ENCODE measurements around the gene C3orf18.

The C3orf18 gene

GRCh38 chr3:50577348-50577747, 9.8 kb upstream of the C3orf18 start:
- DNase-seq, result no peak

DNA sequence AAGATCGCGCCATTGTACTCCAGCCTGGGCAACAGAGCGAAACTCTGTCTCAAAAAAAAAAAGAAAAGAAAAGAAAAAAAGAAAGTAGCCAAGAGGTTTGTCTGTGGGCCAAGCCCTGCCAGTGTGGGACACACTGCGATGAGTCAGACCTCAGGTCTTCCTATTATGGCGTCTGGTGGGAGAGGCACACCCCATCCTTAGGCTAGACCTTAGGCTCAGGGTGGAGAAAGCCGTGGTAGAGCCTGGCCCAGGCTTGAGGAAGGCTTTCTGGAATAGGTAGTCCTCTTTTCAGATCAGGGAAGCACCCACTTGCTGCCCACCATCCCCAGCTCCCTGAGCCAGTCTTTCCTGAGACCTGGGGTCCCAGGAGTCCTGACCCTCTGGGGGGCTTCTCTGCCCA, 7.8 kb upstream of the C3orf18 start:
- DNase-seq, result no peak

DNA sequence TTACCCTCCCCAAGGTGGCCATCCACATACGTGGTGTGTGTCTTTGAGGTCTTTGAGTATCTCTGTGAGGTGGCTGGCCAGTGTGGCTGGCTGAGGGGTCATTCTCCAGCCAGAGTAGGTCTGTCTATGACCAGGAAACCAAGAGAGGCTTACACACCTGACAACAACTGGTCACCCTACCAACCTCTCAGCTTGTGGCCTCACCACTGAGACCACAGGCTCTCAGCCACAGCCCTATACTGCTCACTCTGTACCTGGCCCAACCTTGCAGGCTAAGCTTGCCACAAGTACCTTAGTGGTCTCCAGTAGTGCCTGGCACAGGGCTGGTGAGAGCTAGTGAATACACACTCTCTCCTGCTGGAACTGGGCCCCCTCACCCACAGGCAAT, 6.9 kb upstream of the C3orf18 start:
- DNase-seq, result no peak

DNA sequence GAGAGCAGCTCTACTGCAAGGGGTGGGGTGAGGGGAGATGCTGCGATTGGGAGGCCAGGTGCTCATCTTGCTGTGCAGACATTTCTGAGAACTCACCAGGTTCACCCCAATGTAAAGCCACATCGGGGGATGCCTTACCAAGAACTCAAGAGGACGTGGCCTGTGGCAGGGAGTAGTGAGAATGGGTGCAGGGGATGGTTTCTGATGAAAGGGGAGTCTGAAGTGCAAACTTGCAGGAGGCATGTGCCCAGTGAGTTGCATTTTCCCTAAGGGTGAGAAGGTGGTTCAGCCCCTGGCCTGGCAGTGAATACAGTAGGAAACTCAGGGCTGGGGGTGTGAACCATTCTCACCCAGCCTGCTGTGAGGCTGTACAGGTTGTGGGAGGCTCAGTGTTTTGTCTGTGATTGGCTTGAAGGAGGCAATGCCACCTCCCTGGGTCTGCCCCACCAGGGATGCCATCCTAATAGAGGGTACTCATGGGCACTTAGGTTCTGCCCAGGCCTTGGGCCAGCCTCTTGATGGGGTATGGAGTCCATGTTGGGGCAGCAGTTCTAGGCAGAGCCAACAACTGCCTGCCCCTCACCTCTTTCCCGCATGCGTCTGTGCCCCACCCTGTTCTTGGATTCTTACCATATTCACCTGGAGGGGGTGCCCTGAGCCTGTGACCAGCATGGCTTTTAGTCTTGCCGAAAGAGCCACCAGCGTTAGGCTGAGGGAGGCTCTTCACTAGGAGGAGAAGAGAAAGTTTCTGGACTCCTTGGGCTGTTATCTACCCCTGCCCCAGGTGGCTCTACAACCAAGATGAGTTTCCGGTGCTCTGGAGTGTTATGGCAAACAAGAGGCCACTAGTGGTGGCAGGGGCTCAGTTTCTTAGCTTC, 6.3 kb upstream of the C3orf18 start:
- DNase-seq, result no peak

DNA sequence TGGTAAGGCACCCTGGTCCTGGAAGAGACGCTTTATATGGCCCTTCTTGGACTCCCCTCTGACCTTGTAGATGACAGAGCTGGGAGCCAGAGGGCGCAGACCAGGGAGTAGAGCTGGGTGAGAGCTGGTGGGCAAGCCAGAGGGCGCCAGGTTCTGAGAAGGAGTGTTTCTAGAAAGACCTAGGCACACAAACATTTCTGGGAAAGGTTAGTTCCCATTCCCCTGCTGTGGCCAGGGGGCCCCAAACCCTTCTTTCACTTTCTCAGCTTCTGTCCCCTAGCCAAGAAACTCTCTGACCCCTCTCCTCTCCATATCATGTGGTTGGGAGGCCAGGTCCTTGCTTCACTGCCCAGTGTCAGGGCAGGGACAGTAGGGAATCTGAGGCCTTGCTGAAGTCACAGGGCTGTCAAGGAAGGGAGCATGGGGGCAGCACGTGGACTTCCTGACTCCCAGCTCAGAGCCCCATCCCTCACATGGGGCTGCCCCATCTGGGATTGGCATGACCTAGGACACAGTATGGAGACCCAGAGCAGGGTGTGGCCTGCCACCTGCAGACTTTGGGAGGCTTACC, 5.3 kb upstream of the C3orf18 start:
- DNase-seq, result no peak

DNA sequence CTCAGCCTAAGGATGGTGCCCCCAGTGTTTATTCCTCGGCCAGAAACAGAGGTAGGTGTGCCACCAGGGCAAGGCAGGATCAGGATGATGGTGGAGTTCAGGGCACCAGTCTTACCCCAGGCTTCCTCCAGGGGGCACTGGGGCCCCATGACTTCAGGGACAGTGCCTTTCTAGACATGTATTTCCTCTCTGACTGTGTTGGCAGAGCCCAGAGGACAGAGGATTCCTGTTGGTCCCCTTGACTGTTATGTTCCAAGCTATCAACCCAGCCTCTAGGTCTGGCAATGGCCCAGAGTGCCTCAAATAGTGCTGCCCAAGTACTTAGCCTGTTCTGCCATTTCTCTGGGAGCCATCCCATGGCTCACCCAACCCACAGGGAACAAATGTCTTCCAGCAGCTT, 4.6 kb upstream of the C3orf18 start:
- DNase-seq, result peak; percentile 74

GRCh38 chr3:50571486-50571885, 3.9 kb upstream of the C3orf18 start:
- no peak for DNase-seq

DNA sequence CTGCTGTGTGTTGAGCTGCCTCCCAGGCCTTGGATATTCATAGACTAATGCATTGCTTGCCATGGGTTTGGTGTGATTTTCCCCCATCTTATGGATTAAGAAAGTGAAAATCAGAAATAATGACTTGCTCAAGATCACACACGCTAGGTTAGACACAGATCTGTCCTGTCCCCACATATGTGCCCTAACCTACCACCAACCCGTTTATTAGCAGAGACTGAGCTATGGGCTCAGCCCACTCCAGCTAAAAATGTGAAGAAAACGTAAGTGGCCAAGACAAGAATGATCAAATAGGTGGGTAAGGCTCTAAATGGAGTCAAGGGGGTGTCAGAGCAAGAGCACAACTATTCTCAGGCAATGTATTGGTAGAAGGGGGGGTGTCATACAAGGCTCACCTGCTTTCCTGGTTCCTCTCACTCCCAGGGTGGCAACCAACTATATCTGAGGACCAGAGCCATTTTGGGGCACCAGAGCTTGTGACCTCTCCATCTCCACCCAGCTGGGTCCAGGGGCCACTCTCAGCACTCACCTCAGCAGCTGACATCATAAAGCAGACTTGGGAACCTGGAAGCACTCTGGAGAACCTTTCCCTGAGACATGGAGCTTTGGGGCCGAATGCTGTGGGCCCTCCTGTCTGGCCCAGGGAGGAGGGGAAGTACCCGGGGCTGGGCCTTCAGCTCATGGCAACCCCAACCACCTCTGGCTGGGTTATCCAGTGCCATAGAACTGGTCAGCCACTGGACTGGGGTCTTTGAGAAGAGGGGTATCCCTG, 3.1 kb upstream of the C3orf18 start:
- no peak for DNase-seq

- DNase-seq, result peak; percentile 87
Measured at GRCh38 chr3:50568947-50569749, 1.6 kb upstream of the C3orf18 start, which contains the start of gene HEMK1. Gene HEMK1, plus strand, starts transcription at chr3:50569522. Its CDS starts 1,583 bp downstream, at chr3:50571105.

- DNase-seq, result no peak
Measured at GRCh38 chr3:50567011-50567385, 549 bp downstream of the C3orf18 start.

GRCh38 chr3:50564321-50564720, 3.2 kb downstream of the C3orf18 start:
- no peak for DNase-seq

GRCh38 chr3:50563867-50564266, 3.7 kb downstream of the C3orf18 start:
- DNase-seq, result no peak

- no peak for DNase-seq
Measured at GRCh38 chr3:50562861-50563260, 4.7 kb downstream of the C3orf18 start.

- no peak for DNase-seq
Measured at GRCh38 chr3:50559702-50560101, 7.8 kb downstream of the C3orf18 start.

DNA sequence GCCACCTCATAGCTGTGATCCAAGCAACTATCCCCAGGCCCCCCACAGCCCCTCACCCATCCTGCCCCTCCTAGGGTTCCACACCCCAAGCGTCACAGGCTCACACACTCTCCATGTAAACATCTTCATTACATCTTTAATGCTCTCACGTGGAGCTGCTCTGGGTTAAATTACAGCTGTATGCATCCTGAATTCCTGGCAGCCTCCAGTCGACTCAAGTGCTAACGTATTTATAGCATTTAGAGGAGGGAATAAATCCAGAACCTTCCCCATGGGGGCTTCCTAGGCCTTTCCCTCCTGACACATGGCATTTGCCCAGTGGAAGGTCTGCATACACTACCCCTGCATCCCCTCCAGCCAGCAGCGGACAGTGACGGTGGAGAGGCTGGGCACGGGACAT, 9.6 kb downstream of the C3orf18 start:
- DNase-seq, result no peak

GRCh38 chr3:50557106-50557505, 10.4 kb downstream of the C3orf18 start:
- no peak for DNase-seq

DNA sequence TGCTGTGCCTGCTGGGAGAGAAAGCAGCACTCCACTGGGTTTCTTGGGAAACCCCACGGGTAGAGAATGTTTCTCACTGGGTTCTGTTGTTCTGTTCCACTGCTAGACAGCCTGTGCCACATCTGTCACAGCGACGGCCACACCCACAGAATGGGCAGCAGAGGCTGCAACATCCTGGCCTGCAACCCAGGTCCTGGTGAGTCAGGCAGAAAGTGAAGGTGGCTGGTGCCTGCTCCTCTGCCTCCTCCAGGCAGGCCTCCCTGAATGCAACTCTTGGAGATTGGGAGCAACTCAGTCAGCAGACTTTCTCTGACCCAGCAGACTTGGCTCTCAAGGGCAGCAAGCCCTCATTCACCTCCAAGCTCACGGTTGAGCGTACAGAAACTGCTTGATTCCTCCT, 13.0 kb downstream of the C3orf18 start:
- no peak for DNase-seq

DNA sequence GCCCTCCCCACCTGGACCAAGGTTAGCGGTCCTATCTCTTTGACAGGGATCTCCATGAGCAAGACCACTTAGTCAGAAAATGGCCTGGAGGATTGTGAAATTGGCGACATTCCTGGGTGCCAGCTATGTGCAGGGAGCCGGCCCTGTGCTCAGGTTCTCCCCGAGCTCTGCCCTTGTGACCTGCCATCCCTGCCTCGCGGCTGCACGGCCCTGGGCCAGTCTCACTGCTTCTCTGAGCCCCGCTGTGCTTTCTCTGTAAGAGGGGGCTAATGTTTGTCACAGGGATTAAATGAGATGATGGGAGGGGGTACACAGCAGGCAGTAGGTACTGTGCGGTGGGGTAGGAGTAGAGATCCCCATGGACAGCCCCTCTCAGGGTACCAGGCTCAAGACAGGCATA, 14.9 kb downstream of the C3orf18 start:
- no peak for DNase-seq

DNA sequence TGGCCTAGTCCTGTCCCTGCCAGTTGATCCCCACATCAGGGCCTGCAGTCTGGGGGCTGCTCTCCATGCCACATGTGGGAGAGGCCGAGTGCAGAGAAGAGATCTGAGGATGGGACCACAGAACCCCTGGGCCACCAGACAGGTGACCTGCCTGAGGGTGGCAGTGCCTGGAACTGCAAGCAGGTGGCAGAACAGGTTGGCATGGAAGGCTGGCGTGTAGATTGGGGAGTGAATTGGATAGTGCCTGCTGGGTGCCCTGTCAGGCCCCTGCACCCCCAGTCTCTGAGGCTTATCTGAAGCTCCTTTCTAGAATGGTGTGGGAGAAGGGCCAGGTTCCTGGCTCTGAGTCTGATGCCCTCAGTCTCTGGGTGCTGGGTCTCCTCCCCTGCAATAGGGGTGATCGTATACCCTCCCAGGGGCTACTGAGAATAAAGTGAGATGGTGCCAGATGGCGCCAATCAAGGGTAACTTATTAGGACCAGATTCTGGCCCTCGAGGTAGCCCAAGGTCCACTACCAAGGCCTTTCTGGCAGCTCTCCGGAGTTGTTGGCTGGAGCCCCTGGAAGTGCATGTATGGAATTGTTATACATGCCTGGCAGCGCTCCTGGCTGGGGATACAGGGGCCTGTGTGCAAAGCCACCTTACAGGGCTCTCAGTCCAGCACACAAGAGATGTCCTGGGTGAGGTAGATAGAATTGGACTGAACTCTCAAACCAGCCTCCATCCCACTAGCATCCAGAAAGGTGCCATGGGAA, 15.7 kb downstream of the C3orf18 start:
- no peak for DNase-seq

GRCh38 chr3:50551054-50551659, 16.4 kb downstream of the C3orf18 start:
- DNase-seq, result no peak

DNA sequence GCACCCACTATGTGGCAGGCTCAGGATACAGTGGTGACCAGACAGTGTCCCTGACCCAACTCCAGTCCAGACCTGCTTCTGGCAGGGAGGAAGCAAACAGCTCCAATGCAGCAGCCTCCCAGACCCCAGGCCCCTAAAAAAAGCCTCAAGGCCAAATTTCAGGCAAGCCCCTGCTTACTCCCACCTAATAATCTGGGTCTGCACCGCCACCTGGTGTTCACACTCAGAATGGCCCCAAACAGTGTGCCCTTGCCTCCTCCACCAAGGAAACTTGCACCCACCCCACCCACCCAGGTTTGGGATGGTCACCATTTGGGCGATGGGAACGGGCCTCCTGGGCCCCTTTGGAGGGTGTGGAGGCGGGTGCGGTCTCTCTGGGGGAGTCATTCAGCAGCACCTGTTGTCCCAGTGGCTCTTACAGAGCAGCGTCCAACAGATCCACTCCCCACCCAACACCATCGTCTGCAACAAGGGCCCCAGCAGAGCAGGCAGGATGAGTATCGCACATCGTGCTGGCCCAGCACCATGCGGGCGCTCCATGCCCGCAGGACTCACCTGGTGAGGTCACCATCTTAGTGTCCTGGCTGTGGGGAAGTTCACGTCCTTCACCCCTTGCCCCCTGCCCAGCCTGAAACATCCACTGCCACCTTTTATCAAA, 17.3 kb downstream of the C3orf18 start:
- peak; percentile 49 for DNase-seq

Data from effector CD4-positive, alpha-beta T cell (primary cell).